ENCODE results near the gene S100P.
"Not testable (repeated sequence)": the region's sequence is repeated elsewhere in the genome, so short reads cannot be mapped to it uniquely, and the experiment has no call there.

The S100P gene

DNA sequence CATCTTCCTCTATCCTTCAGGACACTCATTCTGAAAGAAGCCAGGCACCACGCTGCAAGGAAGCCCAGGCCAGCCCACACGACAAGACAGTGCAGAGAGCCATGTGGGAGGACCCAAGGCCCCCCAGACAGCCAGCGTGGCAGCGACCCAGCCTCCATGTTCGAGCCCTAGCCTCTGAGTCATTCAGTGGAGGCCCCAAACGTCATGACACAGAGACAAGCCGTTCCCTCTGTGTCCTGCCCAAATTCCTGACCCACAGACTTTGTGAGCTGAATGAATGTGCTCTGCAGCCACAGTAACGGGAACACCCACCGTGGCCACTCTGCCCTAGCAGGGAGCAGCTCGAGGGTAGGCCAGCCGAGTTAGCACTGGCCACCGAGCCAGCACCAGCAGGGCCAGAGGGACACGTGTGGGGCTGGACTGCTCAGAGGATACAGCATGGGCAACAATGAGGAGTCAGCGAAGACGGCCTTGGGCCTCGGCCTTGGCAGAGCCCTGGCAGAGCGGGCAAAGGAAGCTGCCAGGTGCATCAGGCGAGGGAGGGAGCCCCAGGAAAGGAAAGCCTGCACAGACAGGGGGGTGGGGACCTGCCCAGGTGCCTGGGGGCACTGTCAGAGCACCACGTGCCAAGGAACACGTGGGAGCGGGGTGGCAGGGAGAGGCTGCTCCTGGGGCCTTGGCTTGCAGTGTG, 30.9 kb downstream of the S100P start:
- no peak for DNase-seq (ENCODE audit: low spot score)

GRCh38 chr4:6725427-6725961, 31.8 kb downstream of the S100P start:
- DNase-seq (ENCODE audit: low spot score) = not testable (repeated sequence)

DNA sequence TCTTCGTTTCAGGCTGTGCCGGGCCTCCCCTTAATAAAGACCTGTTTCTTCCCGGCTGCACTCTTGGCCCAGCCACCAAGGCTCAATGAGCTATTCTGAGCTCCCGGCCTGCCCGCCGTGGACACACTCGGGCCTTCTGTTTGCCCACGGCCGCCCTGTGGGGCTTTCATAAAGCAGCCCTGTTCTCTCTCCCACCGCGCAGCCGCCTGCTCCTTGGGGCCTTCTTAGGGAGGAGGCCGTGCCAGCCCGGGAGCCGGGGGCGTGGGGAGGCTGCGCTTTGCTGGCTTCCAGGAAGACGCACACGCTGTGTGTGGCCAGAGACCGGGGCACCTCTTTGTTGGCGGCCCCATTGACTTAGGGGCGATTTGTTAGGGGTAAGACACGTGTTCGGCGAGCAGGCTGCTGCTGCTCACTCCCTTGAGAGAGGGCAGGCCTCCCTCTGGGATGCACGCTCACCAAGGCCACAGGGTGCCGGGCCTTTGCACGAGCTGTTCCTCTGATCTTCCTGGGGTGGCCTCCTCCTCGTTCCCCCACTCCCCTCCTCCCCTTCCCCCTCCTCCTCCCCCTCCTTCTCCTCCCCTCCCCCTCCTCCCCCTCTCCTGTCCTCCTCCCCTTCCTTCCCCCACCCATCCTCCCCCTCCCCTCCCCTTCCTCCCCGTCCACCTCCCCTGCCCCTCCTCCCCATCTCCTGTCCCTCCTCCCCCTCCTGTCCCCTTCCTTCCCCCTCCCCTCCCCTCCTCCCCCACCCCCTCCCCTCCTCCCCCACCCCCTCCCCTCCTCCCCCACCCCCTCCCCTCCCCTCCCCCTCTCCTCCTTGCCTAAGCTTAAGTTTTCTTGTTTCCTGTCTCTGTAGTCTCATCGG, 33.6 kb downstream of the S100P start:
- no peak for DNase-seq (ENCODE audit: low spot score)

- no peak for DNase-seq (ENCODE audit: low spot score)
Observed at GRCh38 chr4:6727943-6728250, 34.2 kb downstream of the S100P start.

GRCh38 chr4:6728320-6729029, 34.8 kb downstream of the S100P start:
- no peak for DNase-seq (ENCODE audit: low spot score)

- DNase-seq (ENCODE audit: low spot score) = no peak
Observed at GRCh38 chr4:6730603-6731317, 37.1 kb downstream of the S100P start.

GRCh38 chr4:6731318-6731675, 37.6 kb downstream of the S100P start:
- no peak for DNase-seq (ENCODE audit: low spot score)

GRCh38 chr4:6731780-6732179, 38.1 kb downstream of the S100P start:
- no peak for DNase-seq (ENCODE audit: low spot score)

- DNase-seq (ENCODE audit: low spot score) = no peak
Observed at GRCh38 chr4:6732441-6733357, 39.0 kb downstream of the S100P start.

DNA sequence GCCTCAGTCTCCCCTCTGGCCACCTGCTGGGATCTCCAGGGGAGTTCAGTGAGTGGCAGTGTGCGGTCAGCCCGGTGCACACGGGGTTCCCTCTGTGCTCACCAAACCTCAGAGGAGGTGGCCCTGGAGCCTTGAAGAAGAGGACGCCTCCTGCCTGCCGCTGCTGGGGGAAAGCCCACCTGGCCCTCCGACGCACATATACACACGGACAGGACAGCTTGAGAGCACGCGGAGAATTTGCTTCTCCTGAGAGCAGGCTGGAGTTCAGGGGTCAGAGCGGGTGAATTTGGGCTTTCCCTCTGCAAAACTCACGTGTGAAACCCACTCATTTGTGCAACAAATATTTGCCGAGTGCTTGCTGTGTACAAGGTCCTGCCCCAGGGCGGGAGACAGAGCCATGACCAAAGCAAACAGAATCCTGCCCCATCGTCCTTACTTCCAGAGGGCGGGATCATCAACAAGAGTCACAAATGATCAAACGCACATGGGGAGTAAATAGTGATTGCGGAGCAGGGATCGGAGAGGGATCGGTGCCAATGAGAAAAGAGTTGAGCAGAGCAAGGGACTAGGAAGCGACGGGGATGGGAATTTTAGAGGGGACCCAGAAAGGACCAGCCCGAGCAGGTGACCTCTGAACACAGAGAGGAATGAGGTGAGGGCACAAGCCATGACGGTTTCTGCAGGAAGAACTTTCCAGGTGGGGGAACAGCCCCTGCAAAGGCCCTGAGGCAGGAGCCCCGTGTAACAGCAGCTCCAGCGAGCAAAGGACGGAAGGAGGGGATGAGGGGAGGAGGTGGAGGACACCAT, 39.9 kb downstream of the S100P start:
- no peak for DNase-seq (ENCODE audit: low spot score)

DNA sequence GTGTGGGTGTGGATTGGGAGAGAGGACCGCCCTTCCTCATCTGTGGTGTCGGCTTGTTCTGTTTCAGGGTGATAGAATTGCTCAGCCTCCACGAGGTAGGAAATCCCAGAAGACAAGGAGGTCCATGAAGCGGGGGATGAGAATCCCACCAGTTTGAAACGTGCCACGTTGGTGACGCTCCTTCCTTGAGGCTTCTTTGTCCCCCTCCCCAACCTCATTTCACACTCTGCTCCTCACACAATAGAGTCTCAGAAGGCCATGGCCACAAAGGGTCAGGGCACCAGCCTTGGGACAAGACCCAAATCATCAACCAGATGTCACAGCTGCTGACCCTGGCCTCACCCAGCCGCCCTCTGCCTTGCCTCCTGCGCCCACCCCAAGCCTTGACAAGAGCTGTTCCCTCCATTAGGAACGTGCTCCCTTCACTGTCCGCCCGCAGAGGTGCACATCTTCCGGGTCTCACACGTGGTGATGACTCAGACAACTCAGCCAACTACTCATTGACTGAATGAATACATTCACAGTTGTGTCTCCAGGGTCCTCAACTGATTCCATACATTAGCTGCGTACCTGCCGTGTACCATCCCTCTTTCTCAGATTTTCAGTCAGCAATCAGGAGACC, 40.6 kb downstream of the S100P start:
- DNase-seq (ENCODE audit: low spot score) = no peak

GRCh38 chr4:6739920-6740319, 46.2 kb downstream of the S100P start:
- no peak for DNase-seq (ENCODE audit: low spot score)

- no peak for DNase-seq (ENCODE audit: low spot score)
Observed at GRCh38 chr4:6740347-6740746, 46.7 kb downstream of the S100P start.

DNA sequence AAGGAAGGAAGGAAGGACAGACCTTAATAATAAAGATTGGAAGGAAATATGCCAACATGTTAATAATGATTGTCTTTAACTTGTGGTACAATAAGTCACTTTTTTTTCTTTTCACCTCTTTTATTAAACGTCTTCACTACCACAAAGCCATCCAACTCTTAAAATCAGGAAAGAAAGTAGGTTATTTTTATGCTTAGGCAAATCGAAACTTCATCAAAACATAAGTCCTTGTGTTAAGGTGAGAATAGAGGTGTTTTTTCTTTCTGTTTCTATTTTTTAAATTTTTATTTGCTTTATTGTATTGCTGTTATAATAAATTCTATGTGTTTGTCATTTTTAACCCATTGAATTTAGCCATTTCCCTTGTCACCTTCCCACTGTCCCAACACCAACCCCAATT, 48.8 kb downstream of the S100P start:
- no peak for DNase-seq (ENCODE audit: low spot score)

- no peak for DNase-seq (ENCODE audit: low spot score)
Observed at GRCh38 chr4:6742989-6743388, 49.3 kb downstream of the S100P start.
